CD4-positive, alpha-beta memory T cell (primary cell): ENCODE results near the gene CNOT8. TPM values are rescaled to one million over a fixed set of nuclear protein-coding genes. Genes with fewer than 3 reads are reported as not detected.
"Not testable (repeated sequence)": the region's sequence is repeated elsewhere in the genome, so short reads cannot be mapped to it uniquely, and the experiment has no call there.

Experiments used
- CTCF ChIA-PET: fragments of 350-600 bp; sonication (Branson Sonifier 250); formaldehyde crosslinking; loops from one replicate; lab custom pipeline; 2021; ENCODE audit warnings: inconsistent platforms; ENCODE audit not compliant: partially characterized antibody; lab: Charles Lee
- POLR2A ChIA-PET: fragments of 350-600 bp; sonication (Branson Sonifier 250); formaldehyde crosslinking; loops from one replicate; lab custom pipeline; 2021; ENCODE audit not compliant: partially characterized antibody; lab: Charles Lee
- DNase-seq, 5 donors: peaks; one replicate each; pipeline versions ENCODE4 v3.0.0 to v3.0.0-alpha.2; 2020 to 2022; ENCODE audit warnings: mixed read lengths in 1 of 5
- H3K27ac ChIP-seq: one replicate; pipeline ENCODE4 v1.7.0; 2013; ENCODE audit warnings: low read depth, low read length
- H3K27me3 ChIP-seq: 2 replicates; pipeline ENCODE4 v1.7.0; 2013; ENCODE audit warnings: mild to moderate bottlenecking, low read length, moderate library complexity; ENCODE audit not compliant: insufficient read depth
- H3K36me3 ChIP-seq: 2 replicates; pipeline ENCODE4 v1.7.0; 2013; ENCODE audit warnings: mild to moderate bottlenecking, low read length, moderate library complexity; ENCODE audit not compliant: insufficient read depth
- H3K4me1 ChIP-seq: 2 replicates; pipeline ENCODE4 v1.7.0; 2013; ENCODE audit warnings: mild to moderate bottlenecking, low read length, moderate library complexity; ENCODE audit not compliant: insufficient read depth
- H3K4me3 ChIP-seq, 2 donors: one replicate each; pipeline ENCODE4 v1.7.0; 2013; ENCODE audit warnings: low read length in 2 of 2, mild to moderate bottlenecking in 1 of 2
- H3K9me3 ChIP-seq, 2 donors: one replicate each; pipeline ENCODE4 v1.7.0; 2013; ENCODE audit warnings: low read length in 2 of 2, control low read depth in 1 of 2; ENCODE audit not compliant: control insufficient read depth in 1 of 2
- H3K27ac Mint-ChIP-seq, 7 donors: one replicate each; pipeline ENCODE4 v1.8.0; 2020 to 2021; ENCODE audit warnings: mixed read lengths in 7 of 7, mild to moderate bottlenecking in 6 of 7, inconsistent platforms in 3 of 7, moderate library complexity in 3 of 7
- H3K27me3 Mint-ChIP-seq, 2 donors: one replicate each; pipeline ENCODE4 v1.8.0; 2020 to 2021; ENCODE audit warnings: mixed read lengths in 2 of 2
- H3K36me3 Mint-ChIP-seq, 2 donors: one replicate each; pipeline ENCODE4 v1.8.0; 2020 to 2021; ENCODE audit warnings: mixed read lengths in 2 of 2, inconsistent platforms in 1 of 2, mild to moderate bottlenecking in 1 of 2
- H3K4me1 Mint-ChIP-seq, 4 donors: one replicate each; pipeline ENCODE4 v1.8.0; 2020 to 2021; ENCODE audit warnings: mixed read lengths in 4 of 4, mild to moderate bottlenecking in 1 of 4
- H3K4me3 Mint-ChIP-seq, 8 donors: one replicate each; pipeline ENCODE4 v1.8.0; 2020 to 2021; ENCODE audit warnings: mixed read lengths in 8 of 8, mild to moderate bottlenecking in 7 of 8, moderate library complexity in 6 of 8, inconsistent platforms in 3 of 8
- H3K9me3 Mint-ChIP-seq, 8 donors: one replicate each; pipeline ENCODE4 v1.8.0; 2020 to 2021; ENCODE audit warnings: mixed read lengths in 8 of 8, mild to moderate bottlenecking in 5 of 8, inconsistent platforms in 3 of 8, moderate library complexity in 1 of 8
- intact Hi-C: fragments of 100-400 bp; cut with micrococcal nuclease; formaldehyde crosslinking; loops from one replicate; pipeline ENCODE4 v1.15.1; 2023
- polyA plus RNA-seq, 2 donors: library from polyadenylated mRNA; unstranded; fragments of 300-500 nt; fragmentation: Illumina TruSeq; gene quantifications; one replicate each; pipeline ENCODE4 v1.2.3, GENCODE V29; 2021
- total RNA-seq, 2 experiments: library from RNA; stranded (reverse); gene quantifications; one replicate each; pipeline ENCODE4 v1.2.3, GENCODE V29; 2021

Gene CNOT8
- total and polyA plus RNA-seq, 4 experiments from 2014 or later, result 110 to 243 (median 139) TPM

DNA sequence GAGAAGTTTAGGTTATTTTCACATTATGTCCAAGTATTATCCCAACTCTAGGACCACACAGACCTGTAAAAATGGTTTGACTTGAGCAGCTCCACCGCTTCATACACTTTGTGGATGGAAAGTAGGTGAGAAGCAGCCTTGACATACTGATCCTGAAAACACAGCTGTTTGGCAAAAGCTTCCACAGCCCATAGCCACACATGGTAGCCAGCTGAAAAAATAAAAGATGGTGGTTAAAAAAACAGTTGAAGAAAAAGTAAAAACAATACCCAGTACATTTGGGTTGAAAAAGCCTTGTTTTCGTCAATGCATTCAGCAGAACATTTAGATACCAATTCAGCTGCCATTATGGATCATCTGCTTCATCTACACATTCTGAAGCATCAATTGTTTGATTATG, 42.8 kb downstream of the CNOT8 start:
- intact Hi-C loops, result loop anchor here (10.0 kb wide), 1 partner anchor 246 kb away; no protein-coding TSS in a partner anchor
- ChIA-PET POLR2A (no interaction called here), CTCF (interaction anchor here (1.2 kb wide), 1 partner anchor 32 kb away, joined by 3 read pairs; no protein-coding TSS in a partner anchor)
- H3K9me3 Mint-ChIP-seq, result no peaks in the 10 kb centered on the region
- no peaks in the 10 kb centered on the region for H3K27me3 ChIP-seq
- no peaks in the 10 kb centered on the region for H3K4me1 ChIP-seq
- H3K4me3 Mint-ChIP-seq, result no peak overlapping the region
- H3K36me3 ChIP-seq, result peaks cover 64% of the 10 kb centered on the region
- no peaks in the 10 kb centered on the region for H3K27me3 Mint-ChIP-seq
- no peaks in the 10 kb centered on the region for H3K9me3 ChIP-seq
- no peak for DNase-seq
- no peak overlapping the region for H3K4me3 ChIP-seq
- H3K27ac ChIP-seq, result no peak overlapping the region
- no peak overlapping the region for H3K27ac Mint-ChIP-seq
- no peaks in the 10 kb centered on the region for H3K4me1 Mint-ChIP-seq
- H3K36me3 Mint-ChIP-seq, result peaks cover 57 to 84% of the 10 kb centered on the region in 2 donors

DNA sequence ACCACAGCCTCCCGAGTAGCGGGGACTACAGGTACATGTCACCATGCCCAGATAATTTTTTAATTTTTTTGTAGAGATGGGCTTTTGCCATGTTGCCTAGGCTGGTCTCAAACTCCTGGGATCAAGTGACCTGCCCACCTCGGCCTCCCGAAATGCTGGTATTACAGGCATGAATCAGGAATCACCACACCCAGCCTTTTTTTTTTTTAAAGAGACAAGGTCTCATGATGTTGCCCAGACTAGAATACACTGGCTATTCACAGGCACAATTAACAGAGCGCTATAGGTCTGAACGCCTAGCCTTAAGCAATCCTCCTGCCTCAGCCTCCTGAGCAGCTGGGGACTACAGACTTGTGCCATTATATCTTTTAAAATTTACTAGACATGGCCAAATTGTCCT, 43.5 kb downstream of the CNOT8 start:
- Histone ChIP-seq H3K9me3 (no peaks in the 10 kb centered on the region), H3K36me3 (peaks cover 60% of the 10 kb centered on the region), H3K4me3 (no peak overlapping the region), H3K4me1 (no peaks in the 10 kb centered on the region), H3K27ac (no peak overlapping the region), H3K27me3 (no peaks in the 10 kb centered on the region)
- no peaks in the 10 kb centered on the region for H3K27me3 Mint-ChIP-seq
- ChIA-PET CTCF (interaction anchor here (1.2 kb wide), 1 partner anchor 33 kb away, joined by 3 read pairs; no protein-coding TSS in a partner anchor), POLR2A (no interaction called here)
- no peak overlapping the region for H3K27ac Mint-ChIP-seq
- no peaks in the 10 kb centered on the region for H3K9me3 Mint-ChIP-seq
- H3K4me1 Mint-ChIP-seq, result no peaks in the 10 kb centered on the region
- intact Hi-C loops, result loop anchor here (10.0 kb wide), 1 partner anchor 247 kb away; no protein-coding TSS in a partner anchor
- peaks cover 52 to 85% of the 10 kb centered on the region in 2 donors for H3K36me3 Mint-ChIP-seq
- no peak for DNase-seq
- H3K4me3 Mint-ChIP-seq, result no peak overlapping the region

DNA sequence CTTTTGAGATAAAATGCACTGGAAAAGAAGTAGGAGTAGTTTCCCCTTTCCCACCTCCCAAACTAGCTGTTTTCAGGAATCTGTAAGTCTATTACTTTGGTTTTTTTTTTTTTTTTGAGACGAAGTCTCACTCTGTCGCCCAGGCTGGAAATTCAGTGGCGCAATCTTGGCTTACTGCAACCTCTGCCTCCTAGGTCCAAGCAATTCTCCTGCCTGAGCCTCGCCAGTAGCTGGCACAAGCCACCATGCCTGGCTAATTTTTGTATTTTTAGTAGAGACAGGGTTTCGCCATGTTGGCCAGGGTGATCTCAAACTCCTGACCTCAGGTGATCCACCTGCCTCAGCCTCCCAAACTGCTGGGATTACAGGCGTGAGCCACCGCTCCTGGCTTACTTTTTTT, 47.2 kb downstream of the CNOT8 start:
- H3K36me3 Mint-ChIP-seq, result peaks cover 42 to 84% of the 10 kb centered on the region in 2 donors
- H3K4me3 ChIP-seq, H3K4me1 Mint-ChIP-seq, POLR2A ChIA-PET, H3K27ac Mint-ChIP-seq, CTCF ChIA-PET, H3K4me3 Mint-ChIP-seq, H3K9me3 ChIP-seq, H3K4me1 ChIP-seq, H3K9me3 Mint-ChIP-seq, H3K27ac ChIP-seq, H3K27me3 Mint-ChIP-seq, H3K27me3 ChIP-seq, DNase-seq: not testable (repeated sequence)
- peaks cover 44% of the 10 kb centered on the region for H3K36me3 ChIP-seq
- intact Hi-C loops, result loop anchor here (10.0 kb wide), 1 partner anchor 251 kb away; no protein-coding TSS in a partner anchor

DNA sequence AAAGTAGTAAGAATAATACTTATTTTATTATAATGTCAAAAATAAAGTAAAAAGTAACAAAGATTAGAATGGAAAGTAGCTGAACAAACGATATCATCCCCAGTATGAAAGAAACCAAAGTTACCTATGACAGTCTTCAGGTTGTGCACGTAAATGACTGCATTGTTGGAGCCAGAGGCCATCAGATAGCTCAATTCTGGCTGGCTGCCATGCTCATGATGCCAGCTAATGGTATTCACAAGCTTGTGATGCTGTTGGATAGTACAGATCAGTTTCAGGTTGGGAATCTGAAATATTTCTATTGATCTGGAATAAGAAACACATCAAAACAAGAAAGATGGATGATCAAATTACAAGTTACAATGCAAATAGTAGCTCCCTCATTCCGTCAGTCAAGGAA, 58.4 kb downstream of the CNOT8 start:
- no peak overlapping the region for H3K4me3 ChIP-seq
- no peaks in the 10 kb centered on the region for H3K4me1 ChIP-seq
- Mint-ChIP-seq H3K4me1 (no peaks in the 10 kb centered on the region), H3K4me3 (no peak overlapping the region), H3K9me3 (no peaks in the 10 kb centered on the region), H3K27me3 (no peaks in the 10 kb centered on the region), H3K27ac (no peak overlapping the region), H3K36me3 (peaks cover 51 to 66% of the 10 kb centered on the region in 2 donors)
- no peaks in the 10 kb centered on the region for H3K9me3 ChIP-seq
- H3K36me3 ChIP-seq, result peaks cover 38% of the 10 kb centered on the region
- H3K27ac ChIP-seq, result no peak overlapping the region
- DNase-seq, result no peak
- ChIA-PET POLR2A (interaction anchor here (0.8 kb wide), 1 partner anchor 21 kb away, joined by 3 read pairs; the partner anchor contains the start of gene GEMIN5), CTCF (interaction anchor here (1.2 to 1.7 kb wide), 3 partner anchors 11 to 29 kb away, joined by 3 to 4 read pairs (median 4); no protein-coding TSS in a partner anchor)
- intact Hi-C loops, result no loop called here
- no peaks in the 10 kb centered on the region for H3K27me3 ChIP-seq

DNA sequence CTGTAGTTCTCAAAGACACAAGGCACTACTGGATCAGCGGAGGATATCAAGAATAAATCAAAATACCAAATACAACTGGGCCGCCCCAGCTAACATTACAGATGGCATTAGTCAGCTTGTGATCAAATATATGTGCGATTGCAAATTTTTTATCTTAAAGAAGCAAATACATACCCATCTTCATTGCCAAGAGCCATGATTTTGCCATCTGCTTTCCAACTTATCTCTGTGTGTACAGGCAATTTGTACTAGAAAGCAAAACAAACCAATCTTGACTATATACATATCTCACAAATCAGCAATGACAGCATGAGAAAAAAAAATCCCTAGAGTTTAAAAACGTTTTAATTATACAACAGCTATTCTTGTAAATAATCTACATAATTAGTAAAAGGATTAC, 59.3 kb downstream of the CNOT8 start:
- no peak for DNase-seq
- H3K27me3 ChIP-seq, result no peaks in the 10 kb centered on the region
- no peak overlapping the region for H3K27ac ChIP-seq
- POLR2A ChIA-PET, result no interaction called here
- Mint-ChIP-seq H3K27me3 (no peaks in the 10 kb centered on the region), H3K4me3 (no peak overlapping the region), H3K9me3 (no peaks in the 10 kb centered on the region), H3K27ac (no peak overlapping the region), H3K4me1 (no peaks in the 10 kb centered on the region), H3K36me3 (peaks cover 42 to 58% of the 10 kb centered on the region in 2 donors)
- no peaks in the 10 kb centered on the region for H3K4me1 ChIP-seq
- intact Hi-C loops, result no loop called here
- no peak overlapping the region for H3K4me3 ChIP-seq
- peaks cover 31% of the 10 kb centered on the region for H3K36me3 ChIP-seq
- H3K9me3 ChIP-seq, result no peaks in the 10 kb centered on the region
- CTCF ChIA-PET, result interaction anchor here (1.0 to 1.7 kb wide), 3 partner anchors 10 to 28 kb away, joined by 3 to 4 read pairs (median 3); no protein-coding TSS in a partner anchor

DNA sequence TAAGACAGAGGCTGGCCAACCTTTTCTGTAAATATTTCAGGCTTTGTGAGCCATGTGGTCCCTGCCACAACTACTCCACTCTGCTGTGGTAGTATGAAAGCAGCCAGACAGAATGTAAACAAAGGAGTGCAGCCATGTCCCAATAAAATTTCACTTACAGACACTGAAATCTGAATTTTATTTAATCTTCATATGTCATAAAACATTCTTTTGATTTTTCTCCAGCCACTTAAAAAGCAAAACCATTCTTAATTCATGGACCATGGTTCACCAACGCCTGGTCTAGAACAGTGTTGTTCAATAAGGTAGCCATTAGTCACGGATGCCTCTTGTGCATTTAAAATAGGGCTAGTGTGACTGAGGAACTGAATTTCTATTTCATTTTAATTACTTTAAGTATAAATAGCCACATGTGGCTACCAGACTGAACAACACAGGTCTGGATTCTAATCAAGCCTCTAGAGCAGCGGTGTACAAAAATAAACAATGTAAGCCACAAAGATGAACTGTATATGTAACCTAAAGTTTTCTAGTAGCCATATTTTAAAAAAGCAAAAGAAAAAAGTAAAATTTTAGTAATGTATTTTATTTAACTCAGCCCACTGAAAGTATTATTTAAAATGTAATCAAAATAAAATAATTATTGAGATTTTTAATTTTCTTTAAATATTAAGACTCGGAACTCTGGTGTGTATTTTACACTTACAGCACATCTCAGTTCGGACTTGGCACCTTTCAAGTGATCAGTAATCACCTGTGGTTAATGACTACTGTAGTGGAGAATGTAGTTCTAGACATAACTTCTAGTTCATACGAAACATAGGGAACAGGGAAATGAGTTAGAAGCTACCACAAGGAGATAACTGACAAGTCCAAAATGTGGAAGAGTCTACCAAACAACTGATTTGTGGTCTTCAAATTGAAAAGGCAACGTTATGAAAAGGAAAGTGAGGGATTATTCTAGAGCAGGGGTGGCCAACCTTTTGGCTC, 65.3 kb downstream of the CNOT8 start:
- Mint-ChIP-seq H3K27ac (no peak overlapping the region), H3K4me3 (no peak overlapping the region), H3K9me3 (no peaks in the 10 kb centered on the region), H3K27me3 (no peaks in the 10 kb centered on the region), H3K4me1 (no peaks in the 10 kb centered on the region), H3K36me3 (peaks cover 56 to 64% of the 10 kb centered on the region in 2 donors)
- no peak overlapping the region for H3K27ac ChIP-seq
- peaks cover 58% of the 10 kb centered on the region for H3K36me3 ChIP-seq
- intact Hi-C loops, result no loop called here
- POLR2A ChIA-PET, result no interaction called here
- H3K4me3 ChIP-seq, result no peak overlapping the region
- DNase-seq, result no peak
- H3K9me3 ChIP-seq, result no peaks in the 10 kb centered on the region
- H3K27me3 ChIP-seq, result no peaks in the 10 kb centered on the region
- CTCF ChIA-PET, result no interaction called here
- H3K4me1 ChIP-seq, result no peaks in the 10 kb centered on the region
